Stimulated activated CD4-positive, alpha-beta T cell treated with anti-CD3 and anti-CD28 coated beads, Interleukin-12 subunit alpha, Interleukin-12 subunit beta, amount 100 ng/mL, for 48 hours (primary cell): ENCODE results near the gene ZBTB5.
"Not testable (repeated sequence)": the region's sequence is repeated elsewhere in the genome, so short reads cannot be mapped to it uniquely, and the experiment has no call there.

Experiments
- DNase-seq, 3 donors: peaks; one replicate each; pipeline ENCODE4 v3.0.0-alpha.2; 2020; ENCODE audit warnings: low read depth in 2 of 3, low spot score in 1 of 3

The ZBTB5 gene, protein sequence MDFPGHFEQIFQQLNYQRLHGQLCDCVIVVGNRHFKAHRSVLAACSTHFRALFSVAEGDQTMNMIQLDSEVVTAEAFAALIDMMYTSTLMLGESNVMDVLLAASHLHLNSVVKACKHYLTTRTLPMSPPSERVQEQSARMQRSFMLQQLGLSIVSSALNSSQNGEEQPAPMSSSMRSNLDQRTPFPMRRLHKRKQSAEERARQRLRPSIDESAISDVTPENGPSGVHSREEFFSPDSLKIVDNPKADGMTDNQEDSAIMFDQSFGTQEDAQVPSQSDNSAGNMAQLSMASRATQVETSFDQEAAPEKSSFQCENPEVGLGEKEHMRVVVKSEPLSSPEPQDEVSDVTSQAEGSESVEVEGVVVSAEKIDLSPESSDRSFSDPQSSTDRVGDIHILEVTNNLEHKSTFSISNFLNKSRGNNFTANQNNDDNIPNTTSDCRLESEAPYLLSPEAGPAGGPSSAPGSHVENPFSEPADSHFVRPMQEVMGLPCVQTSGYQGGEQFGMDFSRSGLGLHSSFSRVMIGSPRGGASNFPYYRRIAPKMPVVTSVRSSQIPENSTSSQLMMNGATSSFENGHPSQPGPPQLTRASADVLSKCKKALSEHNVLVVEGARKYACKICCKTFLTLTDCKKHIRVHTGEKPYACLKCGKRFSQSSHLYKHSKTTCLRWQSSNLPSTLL

DNA sequence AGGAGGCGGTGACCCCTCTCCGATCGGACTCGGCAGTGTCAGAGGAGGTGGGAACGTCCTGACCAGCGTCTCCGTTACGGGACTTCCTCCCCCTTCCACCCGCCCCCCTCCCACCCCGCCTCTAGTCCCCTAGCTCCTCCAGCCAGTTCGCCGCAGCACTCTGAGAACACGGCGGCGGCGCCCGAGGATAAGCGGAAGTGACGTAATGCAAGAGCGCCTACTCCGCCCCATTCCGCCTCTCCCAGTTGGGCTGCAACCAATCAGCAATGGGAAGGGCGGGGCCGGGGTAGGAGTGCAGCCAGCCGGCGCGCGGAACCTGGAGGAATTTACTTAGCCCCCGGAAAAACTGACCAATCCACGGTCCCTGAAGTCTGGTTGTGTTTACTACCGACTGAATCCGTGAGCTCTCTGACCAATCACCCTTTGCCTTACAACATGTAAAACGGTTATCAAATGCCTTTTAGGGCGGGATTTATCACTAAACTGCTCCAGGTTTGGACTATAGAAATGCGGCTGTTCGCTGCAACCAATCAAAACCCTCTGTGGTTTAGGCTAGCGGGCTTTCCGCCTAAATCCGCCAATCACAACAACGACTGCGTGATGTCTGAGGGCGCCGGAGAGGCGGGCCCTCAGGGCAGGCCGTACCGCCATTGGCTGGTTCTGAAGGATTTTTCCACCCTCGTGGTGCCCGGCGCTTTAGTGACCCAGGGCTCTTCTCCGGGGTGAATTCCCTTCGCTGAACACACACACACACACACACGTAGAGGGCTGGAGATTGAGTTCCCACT lies at the start of gene ZBTB5:
ZBTB5 (minus strand) TSS at position 202 of the 788 bp plus-strand sequence. CDS start 22,899 bp downstream, outside the sequence.
- peak; percentile 95 to 99 (median 98) for DNase-seq

DNA sequence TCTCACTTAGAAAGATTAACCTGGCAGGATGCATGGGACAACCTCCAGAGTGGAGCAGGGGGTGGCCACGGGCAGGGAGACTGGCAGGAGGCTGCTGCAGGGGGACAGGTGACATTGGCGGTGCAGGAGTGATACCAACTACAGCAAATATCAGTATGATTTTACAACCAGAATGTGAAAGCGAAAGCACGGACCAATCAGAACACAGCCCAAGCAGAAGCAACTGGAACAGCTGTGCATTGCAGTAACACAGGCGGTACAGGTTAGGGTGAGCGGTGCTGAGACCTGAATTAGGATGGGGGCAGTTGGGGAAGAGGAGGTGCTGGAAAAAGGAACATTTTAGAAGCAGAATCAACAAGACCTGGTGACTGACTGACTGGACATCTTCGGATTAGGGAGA lies 49.7 kb upstream of the ZBTB5 start:
- no peak for DNase-seq

DNA sequence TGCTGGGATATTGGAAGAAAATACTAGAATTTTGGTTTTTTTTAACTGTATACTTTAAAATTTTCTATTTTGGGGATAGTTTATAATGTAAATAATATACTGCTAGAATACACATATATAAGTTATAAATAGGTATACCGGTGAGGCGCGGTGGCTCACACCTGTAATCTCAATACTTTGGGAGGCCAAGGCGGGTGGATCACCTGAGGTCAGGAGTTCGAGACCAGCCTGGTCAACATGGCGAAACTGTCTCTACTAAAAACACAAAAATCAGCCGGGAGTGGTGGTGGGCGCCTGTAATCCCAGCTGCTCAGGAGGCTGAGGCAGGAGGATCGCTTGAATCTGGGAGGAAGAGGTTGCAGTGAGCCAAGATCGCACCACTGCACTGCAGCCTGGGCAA lies 49.2 kb upstream of the ZBTB5 start:
- not testable (repeated sequence) for DNase-seq

DNA sequence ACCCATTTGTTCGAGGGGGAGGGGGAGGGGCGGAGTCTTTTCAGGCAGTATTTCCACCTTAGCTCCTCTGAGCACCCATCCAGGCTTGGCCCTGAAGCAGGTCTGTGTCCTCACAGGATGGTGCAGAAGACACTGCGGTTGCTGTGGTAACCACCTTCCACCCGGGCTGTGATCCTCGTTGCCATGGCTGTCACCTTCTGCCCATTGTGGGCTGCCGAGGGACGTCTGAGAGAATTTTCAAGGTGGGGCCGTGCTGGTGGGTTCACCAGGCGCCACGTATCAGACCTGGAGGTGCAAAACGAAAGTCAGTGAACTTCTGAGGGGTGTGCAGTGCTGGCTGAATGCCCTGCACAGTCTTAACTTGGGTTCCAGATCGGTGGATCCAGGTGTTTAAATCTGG lies 47.2 kb upstream of the ZBTB5 start:
- no peak for DNase-seq

DNA sequence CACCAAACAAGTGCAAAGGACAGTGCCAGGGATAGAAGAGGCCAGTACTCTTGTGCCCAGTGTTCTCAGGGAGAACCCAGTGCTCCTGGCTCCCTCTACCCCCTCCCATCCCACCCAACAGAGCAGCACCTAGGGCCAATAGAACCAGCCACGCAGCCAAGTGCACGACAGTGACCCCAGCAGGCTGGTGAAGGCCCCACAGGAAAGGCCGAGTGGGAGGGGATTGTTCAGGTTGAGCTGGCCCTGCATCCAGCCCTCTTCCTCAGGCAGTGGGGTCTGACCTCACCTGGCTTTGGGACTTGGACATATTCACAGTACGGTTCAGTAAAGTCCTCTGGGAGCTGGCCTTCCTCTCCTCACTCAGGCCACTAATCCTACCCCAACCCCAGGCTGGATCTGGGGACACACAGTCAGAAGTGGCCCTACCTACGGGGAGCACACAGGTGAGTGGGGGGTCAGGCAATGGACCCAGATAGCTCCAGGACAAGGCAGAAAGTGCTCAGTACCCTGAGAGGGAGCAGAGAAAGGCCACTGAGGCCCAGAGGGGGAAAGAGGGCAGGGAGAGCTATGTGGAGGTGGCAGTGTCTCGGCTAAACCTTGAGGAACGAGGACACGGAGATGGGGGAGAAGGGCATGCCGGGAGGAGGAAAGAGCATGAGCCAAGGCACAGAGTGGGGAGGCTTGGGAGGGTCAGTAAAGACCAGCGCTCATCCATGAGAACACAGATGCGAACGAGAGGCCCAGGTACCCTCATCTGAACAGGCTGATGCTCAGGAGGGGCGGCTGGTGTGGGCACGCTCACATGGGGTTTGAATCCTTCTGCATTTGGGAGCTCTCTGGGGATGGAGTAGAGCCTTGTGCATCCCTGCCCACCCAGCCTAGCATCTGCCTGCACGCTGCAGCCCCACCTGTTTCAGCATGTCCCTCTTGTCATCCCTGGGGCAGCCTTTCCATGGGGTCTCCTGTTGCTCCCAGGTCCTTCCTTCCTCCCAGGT lies 46.1 kb upstream of the ZBTB5 start:
- DNase-seq: no peak

DNA sequence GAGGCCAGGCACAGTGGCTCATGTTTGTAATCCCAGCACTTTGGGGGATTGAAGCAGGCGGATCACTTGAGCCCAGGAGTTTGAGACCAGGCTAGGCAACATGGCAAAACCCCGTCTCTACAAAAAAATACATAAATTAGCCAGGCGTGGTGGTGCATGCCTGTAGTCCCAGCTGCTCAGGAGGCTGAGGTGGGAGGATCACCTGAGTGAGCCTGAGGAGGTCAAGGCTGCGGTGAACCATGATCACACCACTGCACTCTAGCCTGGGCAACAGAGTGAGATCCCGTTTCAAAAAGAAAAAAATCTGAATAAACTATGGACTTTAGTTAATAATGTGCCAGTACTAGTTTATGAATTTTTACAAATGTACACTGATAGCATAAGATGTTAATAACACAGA lies 44.8 kb upstream of the ZBTB5 start:
- not testable (repeated sequence) for DNase-seq

DNA sequence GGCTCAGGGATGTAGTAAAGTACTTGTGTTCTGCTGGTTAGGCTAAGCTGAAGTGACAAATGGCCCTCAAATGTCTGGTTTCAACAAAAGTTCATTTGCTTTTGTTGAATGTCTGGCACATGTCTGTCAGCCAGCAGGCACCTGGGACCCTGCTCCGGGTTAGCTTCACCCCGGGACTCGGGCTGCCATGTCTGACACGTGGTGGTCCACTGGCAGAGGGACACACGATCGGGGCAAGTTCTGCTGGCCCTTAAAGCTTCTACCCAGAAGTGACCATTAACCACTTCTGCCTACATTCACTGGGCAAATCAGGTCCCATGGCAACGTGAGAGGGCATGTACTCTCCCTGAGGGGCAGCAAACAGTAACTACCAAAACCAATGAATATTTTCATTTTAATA lies 44.3 kb upstream of the ZBTB5 start:
- no peak for DNase-seq

DNA sequence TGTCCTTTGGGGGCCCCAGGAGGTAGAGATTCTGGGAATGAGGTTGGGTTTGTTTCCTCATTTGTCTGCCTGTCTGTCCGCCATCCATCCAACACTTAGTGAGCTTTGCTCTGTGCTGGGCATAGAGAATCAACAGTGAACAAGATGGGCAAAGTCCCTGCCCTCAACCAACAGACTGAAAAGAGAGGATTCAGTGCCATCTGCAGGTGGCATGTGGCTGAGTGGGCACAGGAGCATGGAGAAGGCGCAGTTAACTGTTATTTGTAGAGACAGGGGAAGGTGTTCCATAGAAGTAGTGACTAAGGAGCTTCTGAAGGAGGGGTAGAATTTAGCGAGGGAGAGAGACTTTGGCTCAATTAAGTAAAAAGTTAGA lies 43.6 kb upstream of the ZBTB5 start:
- DNase-seq: no peak

DNA sequence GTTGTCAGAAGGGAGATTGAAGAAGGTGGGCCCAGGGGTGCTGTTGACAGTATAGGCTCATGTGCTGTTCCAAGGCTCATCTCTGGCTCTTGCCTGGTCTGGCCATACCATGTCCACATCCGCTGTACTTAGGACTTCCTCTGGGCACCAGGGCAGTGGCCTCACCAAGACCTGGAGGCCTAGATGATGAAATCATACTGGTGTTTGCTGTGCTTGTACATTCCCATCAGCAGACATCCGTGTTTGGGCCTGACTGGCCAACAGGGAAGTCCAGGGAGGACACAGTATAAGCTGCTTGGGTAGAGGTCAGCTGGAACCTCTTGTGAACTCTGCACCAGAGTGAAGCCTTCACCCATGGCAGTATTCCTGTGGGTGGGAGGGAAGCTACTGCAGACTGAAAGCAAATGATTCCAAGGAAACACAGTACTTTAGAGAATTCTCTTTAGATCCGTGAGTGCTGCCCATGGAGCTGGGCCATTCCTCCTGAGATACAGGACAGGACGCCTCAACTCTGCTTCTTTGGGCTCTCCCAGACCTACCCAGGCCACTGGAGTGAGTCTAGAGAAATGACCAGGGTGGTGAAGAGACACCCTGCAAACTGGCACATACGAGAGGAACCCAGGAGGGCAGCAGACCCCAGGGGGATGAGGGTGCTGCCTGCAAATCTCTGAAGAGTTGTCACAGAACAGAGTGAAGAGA lies 43.0 kb upstream of the ZBTB5 start:
- no peak for DNase-seq

DNA sequence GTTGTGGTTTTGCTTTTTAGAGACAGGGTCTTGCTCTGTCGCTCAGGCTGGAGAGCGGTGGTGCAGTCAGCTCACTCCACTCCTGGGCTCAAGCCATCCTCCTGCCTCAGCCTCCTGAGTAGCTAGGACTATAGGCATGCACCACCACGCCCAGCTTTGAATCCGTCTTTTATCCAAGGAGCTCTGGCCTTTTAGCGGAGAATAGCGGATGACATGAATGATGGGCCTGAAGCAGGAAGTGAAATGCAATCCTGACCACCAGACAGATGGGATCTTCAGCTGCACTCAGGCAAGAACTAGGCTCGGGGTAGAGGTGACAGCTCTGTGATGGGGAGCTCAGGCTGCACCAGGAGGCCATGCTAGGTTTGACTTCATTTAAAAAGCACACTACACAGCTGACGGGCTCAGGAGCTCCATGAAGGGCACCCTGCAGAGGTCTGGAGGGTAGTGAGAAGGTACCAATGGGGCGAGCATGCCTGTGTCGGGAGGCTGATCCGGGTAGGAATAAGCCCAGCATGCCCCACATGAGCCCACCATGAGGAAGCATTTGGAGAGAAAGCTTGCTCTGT lies 42.4 kb upstream of the ZBTB5 start:
- no peak for DNase-seq

DNA sequence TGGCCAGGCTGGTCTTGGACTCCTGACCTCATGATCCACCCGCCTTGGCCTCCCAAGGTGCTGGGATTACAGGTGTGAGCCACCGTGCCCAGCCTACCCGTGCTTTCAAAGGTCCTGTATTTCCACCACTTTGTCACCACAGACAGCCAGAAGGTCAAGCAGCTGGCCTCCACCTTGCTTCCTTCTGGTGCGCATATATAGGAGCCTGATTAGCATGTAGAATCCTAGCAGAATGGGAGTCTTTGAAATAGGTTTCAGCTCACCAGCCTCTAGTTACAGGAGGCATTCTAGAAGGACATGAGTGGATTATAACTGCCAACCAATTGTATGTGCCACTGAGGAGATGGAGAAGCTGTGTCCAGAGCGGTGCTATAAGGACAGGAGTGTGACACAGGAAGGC lies 39.4 kb upstream of the ZBTB5 start:
- no peak for DNase-seq

DNA sequence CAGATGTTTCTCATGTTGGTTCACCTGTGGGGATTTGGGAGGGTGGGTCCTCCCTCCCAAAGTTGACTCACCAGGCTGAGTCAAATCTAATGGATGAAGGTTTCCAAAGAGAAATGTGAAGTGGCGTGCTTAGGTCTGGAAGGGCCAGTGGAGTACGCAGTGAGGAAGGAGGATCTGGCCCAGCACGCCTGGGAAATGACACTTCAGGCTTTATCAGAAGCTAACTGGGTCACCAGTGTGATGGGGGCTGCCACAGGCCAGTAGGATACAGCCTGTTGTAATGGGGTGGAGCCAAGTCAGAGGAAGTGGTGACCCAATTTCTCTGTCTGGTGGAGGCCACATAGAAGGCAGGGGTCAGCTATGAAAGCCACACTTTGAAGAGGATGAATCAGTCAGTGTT lies 38.5 kb upstream of the ZBTB5 start:
- no peak for DNase-seq

DNA sequence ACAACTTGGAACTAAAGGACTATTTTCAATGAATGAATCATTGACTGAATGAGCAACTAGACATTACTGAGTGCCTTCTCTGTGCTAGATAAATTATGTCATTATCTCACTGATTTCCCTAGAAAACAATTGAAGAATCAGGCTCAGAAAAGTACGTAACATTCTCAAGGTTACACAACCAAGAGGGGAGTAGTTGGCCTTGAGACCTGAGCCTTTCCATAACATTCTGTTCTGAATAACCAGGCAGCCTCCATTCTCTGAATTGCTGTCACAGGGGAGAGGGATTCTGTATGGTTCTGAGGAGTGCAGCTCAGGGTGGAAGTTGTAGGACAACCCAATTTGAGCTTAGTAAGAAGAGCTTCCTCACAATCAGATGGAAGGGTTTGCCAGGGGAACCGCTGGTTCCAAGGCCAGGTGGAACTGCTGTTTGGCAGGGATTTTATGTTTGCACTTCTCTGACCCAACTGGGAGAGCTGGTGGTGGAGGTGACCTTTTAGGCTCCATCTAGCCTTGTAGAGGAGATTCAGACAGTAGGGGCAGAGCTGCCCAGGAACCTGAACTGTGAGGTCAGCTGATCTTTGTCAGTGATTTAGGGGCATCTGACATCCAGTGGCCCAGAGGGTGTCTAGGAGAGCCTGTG lies 36.8 kb upstream of the ZBTB5 start:
- DNase-seq: no peak

DNA sequence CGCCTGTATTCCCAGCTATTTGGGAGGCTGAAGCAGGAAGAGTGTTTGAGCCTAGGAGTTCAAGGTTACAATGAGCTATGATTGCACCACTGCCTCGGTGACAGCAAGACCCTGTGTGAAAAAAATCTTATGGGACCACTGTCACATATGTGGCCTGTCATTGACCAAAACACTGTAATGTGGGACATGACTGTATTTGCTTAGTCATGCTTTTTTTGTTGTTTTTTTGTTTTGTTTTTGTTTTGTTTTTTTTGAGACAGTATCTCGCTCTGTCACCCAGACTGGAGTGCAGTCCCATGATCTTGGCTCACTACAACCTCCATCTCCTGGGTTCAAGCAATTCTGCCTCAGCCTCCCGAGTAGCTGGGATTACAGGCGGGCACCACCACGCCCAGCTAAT lies 34.0 kb upstream of the ZBTB5 start:
- no peak for DNase-seq

DNA sequence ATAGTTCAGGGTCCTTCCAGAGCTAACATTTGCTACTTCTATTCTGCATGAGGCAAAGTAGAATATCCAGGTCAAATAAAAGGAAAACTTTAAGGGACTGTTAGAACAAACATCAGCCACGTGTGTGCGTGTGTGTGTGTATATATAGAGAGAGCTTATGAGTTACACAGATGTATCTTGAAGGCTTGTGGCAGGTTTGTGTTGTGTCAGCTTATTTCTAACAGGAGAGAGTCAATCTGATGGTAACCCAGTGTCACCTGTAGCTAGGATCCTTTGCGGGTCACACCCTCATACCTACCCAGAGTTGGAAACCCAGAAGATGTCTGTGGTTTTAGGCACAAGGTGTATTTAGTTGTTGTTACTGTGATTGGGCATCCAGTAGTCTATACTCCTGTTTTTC lies 33.2 kb upstream of the ZBTB5 start:
- DNase-seq: no peak

DNA sequence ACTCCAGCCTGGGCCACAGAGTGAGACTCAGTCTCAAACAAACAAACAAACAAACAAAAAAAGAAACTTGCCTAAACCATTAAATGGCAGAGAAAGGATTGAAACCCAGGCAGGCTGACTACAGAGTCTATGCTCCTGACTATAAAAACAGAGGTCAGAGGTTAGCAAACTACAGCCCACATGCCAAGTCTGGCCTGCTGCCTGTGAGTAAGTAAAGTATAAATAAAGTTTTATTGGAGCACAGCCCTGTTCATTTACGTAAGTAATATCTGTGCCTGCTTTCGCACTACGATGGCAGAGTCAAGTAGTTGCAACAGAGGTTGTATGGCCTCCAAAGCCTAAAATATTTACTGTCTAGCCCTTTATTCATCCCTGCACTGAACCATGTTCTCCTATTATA lies 32.1 kb upstream of the ZBTB5 start:
- no peak for DNase-seq

DNA sequence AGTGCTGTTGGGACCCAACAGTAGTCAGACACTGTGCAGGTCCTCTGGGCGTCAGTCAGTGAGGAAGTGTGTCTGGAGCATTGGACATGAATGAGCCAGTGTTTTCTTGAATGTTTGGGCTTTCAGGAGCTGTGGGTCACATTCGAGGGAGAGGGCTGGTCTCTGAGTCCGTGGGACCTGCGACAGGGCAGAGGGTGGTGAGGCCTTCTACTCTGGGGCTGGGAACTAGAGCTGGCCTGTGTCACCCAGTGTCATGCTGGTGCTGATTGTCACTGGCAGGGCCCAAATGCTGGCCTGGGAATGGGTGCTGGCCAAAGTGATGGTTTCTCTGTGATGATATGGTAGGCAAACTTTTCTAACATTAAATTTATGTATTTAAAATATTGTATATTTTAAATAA lies 30.8 kb upstream of the ZBTB5 start:
- DNase-seq: no peak

DNA sequence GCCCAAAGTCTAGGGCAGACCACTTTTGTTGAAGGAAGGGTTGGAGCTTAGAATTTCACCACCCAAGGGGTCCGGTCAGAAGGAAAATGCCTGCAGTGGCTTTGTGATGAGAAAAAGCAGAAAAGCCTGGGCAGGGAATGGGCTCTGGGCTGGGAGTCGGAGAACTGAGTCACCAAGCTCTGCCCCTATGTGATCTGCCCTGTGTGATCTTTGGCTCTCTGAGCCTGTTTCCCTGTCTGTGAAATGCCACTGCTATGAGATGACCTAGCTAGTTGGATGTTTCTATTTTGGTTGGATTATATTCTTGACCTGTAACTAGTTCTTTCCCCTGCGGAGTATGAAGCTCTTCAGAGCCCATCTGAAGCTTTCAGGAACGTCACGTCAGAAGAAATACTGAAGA lies 30.3 kb upstream of the ZBTB5 start:
- no peak for DNase-seq

DNA sequence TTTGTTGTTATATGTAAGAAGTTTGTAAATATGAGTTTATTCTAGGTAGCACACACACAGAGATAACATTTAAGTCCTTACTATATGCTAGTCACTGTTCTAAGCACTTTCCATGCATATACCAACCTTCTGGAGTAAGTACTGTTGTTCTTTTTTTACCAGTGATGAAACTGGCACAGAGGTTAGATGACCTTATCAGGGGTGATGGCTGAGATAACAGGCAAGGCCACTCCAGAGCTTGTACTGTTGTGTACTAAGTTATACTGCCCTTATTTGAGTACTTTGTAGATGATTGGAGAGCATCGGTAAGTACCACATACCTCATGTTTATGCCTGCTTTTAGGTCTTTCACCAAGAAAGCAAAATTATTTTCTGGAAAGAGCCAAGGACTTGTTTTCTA lies 26.7 kb upstream of the ZBTB5 start:
- no peak for DNase-seq
